ENCODE measurements around the gene LY9. TPM values are rescaled to one million over a fixed set of nuclear protein-coding genes. Genes with fewer than 3 reads are reported as not detected.

The LY9 gene
- total RNA-seq, 2 donors from 2014 or later: not detected

- TF ChIP-seq CTCF (conservative IDR thresholded peaks at IDR 0.05): no peak
- Histone ChIP-seq H3K4me1 (ENCODE audit: control insufficient read depth, insufficient read depth, low read length) (peaks cover 8% of the 10 kb centered on the region), H3K4me3 (ENCODE audit: low read length) (no peak overlapping the region), H3K27me3 (ENCODE audit: control insufficient read depth, insufficient read depth, low read length, poor library complexity, severe bottlenecking) (no peaks in the 10 kb centered on the region), H3K27ac (ENCODE audit: low read depth, low read length) (no peak overlapping the region), H3K9ac (ENCODE audit: extremely low read depth, low read length, poor library complexity, severe bottlenecking) (no peak overlapping the region), H3K36me3 (ENCODE audit: control insufficient read depth, insufficient read depth, low read length) (no peaks in the 10 kb centered on the region), H3K9me3 (ENCODE audit: control insufficient read depth, low read length) (no peaks in the 10 kb centered on the region)
- Mint-ChIP-seq H3K9me3 (no peaks in the 10 kb centered on the region), H3K27me3 (ENCODE audit: insufficient read depth) (no peaks in the 10 kb centered on the region), H3K36me3 (ENCODE audit: low read depth) (no peaks in the 10 kb centered on the region), H3K4me3 (no peak overlapping the region), H3K27ac (peak overlapping the region; percentile 35), H3K4me1 (peaks cover 52% of the 10 kb centered on the region)
- WGBS, 2 experiments (ENCODE audit: insufficient coverage in 1 of 2, insufficient read length in 1 of 2): 86 to 94% methylated on average over 6 to 11 of the region's 11 CpGs
- DNase-seq: no peak
Measured at GRCh38 chr1:160863061-160863773, 67.2 kb downstream of the LY9 start.

- H3K27me3 Mint-ChIP-seq (ENCODE audit: insufficient read depth): no peaks in the 10 kb centered on the region
- peak overlapping the region; percentile 26 for H3K27ac Mint-ChIP-seq
- WGBS, 2 experiments (ENCODE audit: insufficient coverage in 1 of 2, insufficient read length in 1 of 2): 84 to 95% methylated on average over 3 to 4 of the region's 4 CpGs
- H3K4me1 Mint-ChIP-seq: peaks cover 52% of the 10 kb centered on the region
- Histone ChIP-seq H3K27me3 (ENCODE audit: control insufficient read depth, insufficient read depth, low read length, poor library complexity, severe bottlenecking) (no peaks in the 10 kb centered on the region), H3K27ac (ENCODE audit: low read depth, low read length) (no peak overlapping the region), H3K9ac (ENCODE audit: extremely low read depth, low read length, poor library complexity, severe bottlenecking) (no peak overlapping the region), H3K4me1 (ENCODE audit: control insufficient read depth, insufficient read depth, low read length) (peaks cover 9% of the 10 kb centered on the region), H3K9me3 (ENCODE audit: control insufficient read depth, low read length) (no peaks in the 10 kb centered on the region), H3K36me3 (ENCODE audit: control insufficient read depth, insufficient read depth, low read length) (no peaks in the 10 kb centered on the region), H3K4me3 (ENCODE audit: low read length) (no peak overlapping the region)
- peak; percentile 18 for TF ChIP-seq CTCF (conservative IDR thresholded peaks at IDR 0.05)
- H3K4me3 Mint-ChIP-seq: no peak overlapping the region
- no peaks in the 10 kb centered on the region for H3K36me3 Mint-ChIP-seq (ENCODE audit: low read depth)
- DNase-seq: no peak
- H3K9me3 Mint-ChIP-seq: no peaks in the 10 kb centered on the region
Measured at GRCh38 chr1:160863774-160864131, 67.8 kb downstream of the LY9 start.

- Mint-ChIP-seq H3K4me1 (peaks cover 53% of the 10 kb centered on the region), H3K27ac (peak overlapping the region; percentile 26), H3K4me3 (no peak overlapping the region), H3K9me3 (no peaks in the 10 kb centered on the region), H3K36me3 (ENCODE audit: low read depth) (no peaks in the 10 kb centered on the region), H3K27me3 (ENCODE audit: insufficient read depth) (no peaks in the 10 kb centered on the region)
- no peaks in the 10 kb centered on the region for H3K9me3 ChIP-seq (ENCODE audit: control insufficient read depth, low read length)
- H3K9ac ChIP-seq (ENCODE audit: extremely low read depth, low read length, poor library complexity, severe bottlenecking): no peak overlapping the region
- no peak overlapping the region for H3K4me3 ChIP-seq (ENCODE audit: low read length)
- H3K27me3 ChIP-seq (ENCODE audit: control insufficient read depth, insufficient read depth, low read length, poor library complexity, severe bottlenecking): no peaks in the 10 kb centered on the region
- no peak overlapping the region for H3K27ac ChIP-seq (ENCODE audit: low read depth, low read length)
- H3K36me3 ChIP-seq (ENCODE audit: control insufficient read depth, insufficient read depth, low read length): no peaks in the 10 kb centered on the region
- 82 to 90% methylated on average over 2 of the region's 2 CpGs for WGBS, 2 experiments (ENCODE audit: insufficient coverage in 1 of 2, insufficient read length in 1 of 2)
- H3K4me1 ChIP-seq (ENCODE audit: control insufficient read depth, insufficient read depth, low read length): peaks cover 9% of the 10 kb centered on the region
- DNase-seq: no peak
- no peak for TF ChIP-seq CTCF (conservative IDR thresholded peaks at IDR 0.05)
Measured at GRCh38 chr1:160864173-160864572, 68.2 kb downstream of the LY9 start.

Data from endodermal cell (in vitro differentiated cells).